HG03045 (cell line): Measurements from ENCODE around the gene LRP4.

Source experiments
- ATAC-seq: cut with Tn5 transposase; IDR thresholded peaks from one replicate; pipeline ENCODE4 v1.9.1; 2021; ENCODE audit warnings: mild to moderate bottlenecking, moderate library complexity; ENCODE audit not compliant: unreplicated experiment

Gene LRP4

GRCh38 chr11:46846510-46846830, 71.9 kb downstream of the LRP4 start:
- no peak for ATAC-seq

DNA sequence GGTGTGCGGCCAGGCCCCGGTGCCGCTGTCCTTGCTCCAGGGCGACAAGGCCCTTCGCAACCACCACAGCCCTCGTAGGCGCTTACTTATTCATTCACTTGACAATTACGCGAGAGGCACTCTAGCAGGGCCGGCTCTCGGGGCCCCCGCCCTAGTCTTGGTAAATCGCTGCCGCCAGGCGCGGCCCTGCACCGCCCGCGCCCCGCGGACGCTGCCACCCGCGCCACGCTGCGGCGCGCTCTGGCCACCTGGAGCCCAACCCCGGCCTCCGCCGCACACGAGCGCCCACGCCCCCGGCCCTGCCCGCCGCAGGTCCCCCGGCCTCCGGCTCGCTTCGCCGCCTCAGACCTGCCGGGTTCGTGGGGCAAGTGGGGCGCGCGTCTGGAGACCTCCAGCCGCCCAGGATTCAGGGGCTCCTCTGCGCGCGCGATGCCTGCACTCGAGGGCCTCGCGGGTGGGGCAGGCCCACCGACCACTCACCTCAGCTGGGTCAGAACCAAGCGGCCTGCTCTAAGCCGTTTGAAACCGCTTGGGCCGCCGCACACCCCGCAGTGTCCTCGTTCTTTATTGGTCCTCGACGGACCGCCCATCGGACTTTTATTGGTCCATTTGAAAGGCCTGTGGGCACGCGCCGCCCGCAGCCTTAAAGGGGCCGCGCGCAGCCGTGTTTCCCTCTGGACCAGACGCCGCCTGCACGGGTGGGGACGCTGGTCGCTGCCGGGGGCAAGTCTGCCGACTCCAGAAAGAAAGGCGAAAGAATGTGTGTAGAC, 72.4 kb downstream of the LRP4 start, which contains the start of gene CKAP5:
Gene CKAP5, minus strand, starts transcription at position 541 of the 770 bp plus-strand sequence. CDS start 25,049 bp downstream, outside the sequence.
- peak; percentile 96 for ATAC-seq

DNA sequence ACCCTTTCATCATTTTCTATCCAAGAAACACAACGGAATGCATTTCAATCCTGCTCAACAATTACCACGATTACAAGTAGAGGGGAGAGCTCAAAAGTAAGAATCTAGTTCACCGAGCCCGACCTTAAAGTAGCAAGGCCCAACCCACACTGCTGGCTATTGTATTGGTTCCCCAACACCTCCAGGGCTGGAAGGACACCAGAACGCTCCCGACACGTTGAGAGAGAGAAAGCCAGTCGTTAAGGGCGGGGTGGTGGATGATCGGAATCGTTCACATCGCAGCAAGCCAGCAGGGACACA, 73.0 kb downstream of the LRP4 start:
- ATAC-seq: no peak

DNA sequence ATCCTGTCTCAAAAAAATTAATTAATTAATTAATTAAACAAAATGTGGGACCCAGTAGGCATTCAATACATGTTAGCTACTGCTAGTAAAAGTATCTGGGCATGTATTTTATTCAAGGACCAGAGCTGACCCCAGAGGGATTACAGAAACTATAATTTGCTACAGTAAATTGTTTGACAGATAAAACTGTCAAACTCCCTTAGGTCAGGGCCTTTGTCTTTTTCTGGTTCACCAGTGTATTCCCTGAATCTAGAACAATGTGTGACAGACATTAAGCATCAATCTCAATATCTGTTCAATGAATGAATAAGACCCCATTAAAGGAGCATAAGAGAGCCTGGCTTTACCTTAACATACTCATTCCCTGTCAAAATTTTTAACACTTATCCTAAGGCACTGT, 78.2 kb downstream of the LRP4 start:
- ATAC-seq: no peak

DNA sequence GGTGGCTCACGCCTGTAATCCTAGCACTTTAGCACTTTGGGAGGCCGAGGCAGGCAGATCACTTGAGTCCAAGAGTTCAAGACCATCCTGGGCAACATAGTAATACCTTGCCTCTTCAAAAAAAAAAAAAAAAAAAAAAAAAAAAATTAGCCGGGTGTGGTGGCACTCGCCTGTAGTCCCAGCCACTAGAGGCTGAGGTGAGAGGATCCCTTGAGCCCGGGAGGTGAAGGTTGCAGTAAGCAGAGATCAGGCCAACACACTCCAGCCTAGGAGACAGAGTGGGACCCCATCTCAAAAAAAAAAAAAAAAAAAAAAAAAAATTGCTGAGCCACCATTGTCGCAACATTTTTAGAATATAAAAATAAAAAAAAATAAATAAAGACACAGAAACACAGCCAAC, 79.8 kb downstream of the LRP4 start:
- no peak for ATAC-seq

DNA sequence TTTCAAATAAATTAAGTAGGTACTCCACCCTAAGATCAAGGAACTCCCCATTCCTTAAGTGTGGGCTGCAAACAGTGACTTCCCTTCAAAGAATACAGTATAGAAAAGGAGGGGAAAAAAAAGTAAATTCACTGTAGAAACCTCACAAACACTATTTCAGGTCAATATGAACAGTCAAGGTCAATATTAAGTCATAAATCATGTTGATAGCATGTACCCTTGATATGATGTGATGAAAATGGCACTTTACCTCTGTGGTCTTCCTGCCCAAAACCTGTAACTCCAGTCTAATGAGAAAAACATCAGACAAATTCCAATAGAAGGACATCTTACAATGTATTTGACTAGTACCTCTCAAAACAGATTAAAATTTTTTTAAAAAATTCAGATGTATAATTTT, 80.5 kb downstream of the LRP4 start:
- no peak for ATAC-seq

- ATAC-seq: no peak
Measured at GRCh38 chr11:46836870-46837269, 81.5 kb downstream of the LRP4 start.

DNA sequence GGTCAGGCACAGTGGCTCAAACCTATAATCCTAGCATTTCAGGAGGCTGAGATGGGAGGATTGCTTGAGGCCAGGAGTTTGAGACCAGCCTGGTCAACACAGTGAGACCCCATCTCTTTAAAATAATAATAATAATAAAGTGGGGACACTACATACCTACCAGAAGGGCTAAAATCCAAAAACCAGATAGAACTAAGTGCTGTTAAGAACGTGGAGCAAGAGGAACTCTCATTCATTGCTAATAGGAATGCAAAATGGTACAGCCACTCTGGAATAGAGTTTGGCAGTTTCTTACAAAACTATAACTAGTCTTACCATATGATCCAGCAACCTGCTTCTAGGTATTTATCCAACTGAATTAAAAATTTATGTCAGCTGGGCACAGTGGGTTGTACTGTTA, 81.9 kb downstream of the LRP4 start:
- ATAC-seq: no peak

GRCh38 chr11:46835897-46836296, 82.5 kb downstream of the LRP4 start:
- no peak for ATAC-seq

DNA sequence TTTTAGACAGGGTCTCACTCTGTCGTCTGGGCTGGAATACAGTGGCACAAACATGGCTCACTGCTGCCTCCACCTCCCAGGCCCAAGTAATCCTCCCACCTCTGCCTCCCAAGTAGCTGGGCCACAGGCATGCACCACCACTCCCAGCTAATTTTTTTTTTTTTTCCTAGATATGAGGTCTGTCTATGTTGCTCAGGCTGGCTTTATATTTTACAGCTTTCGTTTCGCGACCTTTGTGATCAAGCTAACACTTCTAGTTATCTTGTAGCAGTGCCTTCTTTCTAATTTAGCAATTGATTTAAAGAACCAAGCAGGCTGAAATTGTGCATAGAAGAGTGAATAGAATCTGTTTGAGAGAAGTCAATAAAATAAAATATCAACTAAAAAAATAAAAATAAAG, 83.5 kb downstream of the LRP4 start:
- no peak for ATAC-seq

- ATAC-seq: no peak
Measured at GRCh38 chr11:46832511-46833214, 85.7 kb downstream of the LRP4 start.

DNA sequence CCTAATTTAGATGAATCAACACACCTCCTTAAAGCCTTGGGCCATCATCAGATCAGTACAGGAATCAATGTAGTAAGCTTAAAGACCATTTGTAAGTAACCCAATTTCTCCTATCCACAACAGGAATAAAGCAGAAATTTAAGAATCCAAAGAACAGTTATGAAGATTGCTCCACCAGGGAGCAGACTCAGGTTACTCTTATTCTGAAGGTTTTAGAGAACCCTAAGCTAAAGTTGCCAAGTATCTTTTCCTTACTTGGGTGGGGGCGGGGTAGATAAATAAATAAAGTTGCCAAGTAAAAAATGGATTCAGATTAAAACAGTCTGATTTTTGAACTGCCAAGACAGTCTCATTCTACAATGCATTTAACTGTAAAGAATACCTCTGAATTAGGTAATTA, 90.4 kb downstream of the LRP4 start:
- no peak for ATAC-seq

- ATAC-seq: peak; percentile 89
Measured at GRCh38 chr11:46826310-46827044, 91.9 kb downstream of the LRP4 start.

DNA sequence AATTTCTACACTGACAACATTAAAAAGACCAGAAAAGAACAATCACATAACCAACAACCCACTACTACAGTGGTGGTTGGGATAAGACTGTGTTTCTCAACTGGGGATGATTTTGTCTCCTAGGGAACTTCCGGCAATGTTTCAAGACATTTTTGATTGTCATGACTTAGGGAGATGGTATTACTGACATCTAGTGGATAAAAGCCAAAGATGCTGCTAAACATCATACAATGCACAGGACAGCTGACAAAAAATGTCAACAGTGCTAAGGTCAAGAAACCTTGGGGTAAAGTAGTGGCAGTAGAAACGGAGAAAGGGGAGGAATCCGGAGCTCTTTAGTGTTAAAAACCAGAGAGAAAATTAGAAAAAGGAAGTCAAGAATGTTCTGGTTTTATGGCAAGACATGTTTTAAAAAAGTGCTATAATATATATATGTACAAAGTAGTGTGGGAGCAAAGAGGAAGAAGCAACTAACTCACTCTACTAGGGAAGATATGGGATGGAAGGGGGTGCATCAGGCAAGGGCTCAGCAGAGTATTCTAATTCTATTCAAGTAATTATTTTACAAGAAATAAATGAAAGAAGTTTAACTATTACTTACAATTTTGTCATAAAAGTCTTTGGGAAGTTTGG, 109.4 kb downstream of the LRP4 start:
- ATAC-seq: no peak
